NCI-H2107 treated with DMSO at 0.1 percent for 48 hours (cell line): ENCODE results near the gene PCNX1.

Experiments used
- DNase-seq: peaks from one replicate; lab custom pipeline; 2025; ENCODE audit not compliant: unreplicated experiment; lab: John Stamatoyannopoulos, UW

Gene PCNX1

GRCh38 chr14:70956511-70956910 lies 49.3 kb downstream of the PCNX1 start:
- DNase-seq, result no peak

- no peak for DNase-seq
Observed at GRCh38 chr14:70957710-70958109, 50.5 kb downstream of the PCNX1 start.

GRCh38 chr14:70962935-70963334 lies 55.7 kb downstream of the PCNX1 start:
- DNase-seq, result no peak

- DNase-seq, result no peak
Observed at GRCh38 chr14:70964492-70964891, 57.2 kb downstream of the PCNX1 start.

GRCh38 chr14:70971560-70971959 lies 64.3 kb downstream of the PCNX1 start:
- no peak for DNase-seq

GRCh38 chr14:70972107-70972976 lies 65.1 kb downstream of the PCNX1 start:
- DNase-seq, result peak; percentile 79

GRCh38 chr14:70976591-70976990 lies 69.3 kb downstream of the PCNX1 start:
- DNase-seq, result no peak

- no peak for DNase-seq
Observed at GRCh38 chr14:70981000-70981952, 74.0 kb downstream of the PCNX1 start.

GRCh38 chr14:70982200-70982599 lies 74.9 kb downstream of the PCNX1 start:
- no peak for DNase-seq

GRCh38 chr14:70987041-70987440 lies 79.8 kb downstream of the PCNX1 start:
- DNase-seq, result no peak

- DNase-seq, result no peak
Observed at GRCh38 chr14:70988452-70988851, 81.2 kb downstream of the PCNX1 start.

- DNase-seq, result no peak
Observed at GRCh38 chr14:70993931-70994330, 86.7 kb downstream of the PCNX1 start.

GRCh38 chr14:70995211-70995610 lies 88.0 kb downstream of the PCNX1 start:
- no peak for DNase-seq

- DNase-seq, result no peak
Observed at GRCh38 chr14:70995671-70996070, 88.4 kb downstream of the PCNX1 start.

- no peak for DNase-seq
Observed at GRCh38 chr14:70999117-70999516, 91.9 kb downstream of the PCNX1 start.

GRCh38 chr14:71000091-71000490 lies 92.8 kb downstream of the PCNX1 start:
- no peak for DNase-seq

GRCh38 chr14:71001742-71002141 lies 94.5 kb downstream of the PCNX1 start:
- DNase-seq, result no peak

- DNase-seq, result no peak
Observed at GRCh38 chr14:71003156-71003555, 95.9 kb downstream of the PCNX1 start.

- no peak for DNase-seq
Observed at GRCh38 chr14:71004481-71004880, 97.2 kb downstream of the PCNX1 start.

GRCh38 chr14:71005076-71005475 lies 97.8 kb downstream of the PCNX1 start:
- no peak for DNase-seq

- no peak for DNase-seq
Observed at GRCh38 chr14:71006200-71006563, 98.9 kb downstream of the PCNX1 start.

- DNase-seq, result no peak
Observed at GRCh38 chr14:71011479-71011878, 104.2 kb downstream of the PCNX1 start.
